ENCODE measurements around the gene CLCN2.

CLCN2 gene

DNA sequence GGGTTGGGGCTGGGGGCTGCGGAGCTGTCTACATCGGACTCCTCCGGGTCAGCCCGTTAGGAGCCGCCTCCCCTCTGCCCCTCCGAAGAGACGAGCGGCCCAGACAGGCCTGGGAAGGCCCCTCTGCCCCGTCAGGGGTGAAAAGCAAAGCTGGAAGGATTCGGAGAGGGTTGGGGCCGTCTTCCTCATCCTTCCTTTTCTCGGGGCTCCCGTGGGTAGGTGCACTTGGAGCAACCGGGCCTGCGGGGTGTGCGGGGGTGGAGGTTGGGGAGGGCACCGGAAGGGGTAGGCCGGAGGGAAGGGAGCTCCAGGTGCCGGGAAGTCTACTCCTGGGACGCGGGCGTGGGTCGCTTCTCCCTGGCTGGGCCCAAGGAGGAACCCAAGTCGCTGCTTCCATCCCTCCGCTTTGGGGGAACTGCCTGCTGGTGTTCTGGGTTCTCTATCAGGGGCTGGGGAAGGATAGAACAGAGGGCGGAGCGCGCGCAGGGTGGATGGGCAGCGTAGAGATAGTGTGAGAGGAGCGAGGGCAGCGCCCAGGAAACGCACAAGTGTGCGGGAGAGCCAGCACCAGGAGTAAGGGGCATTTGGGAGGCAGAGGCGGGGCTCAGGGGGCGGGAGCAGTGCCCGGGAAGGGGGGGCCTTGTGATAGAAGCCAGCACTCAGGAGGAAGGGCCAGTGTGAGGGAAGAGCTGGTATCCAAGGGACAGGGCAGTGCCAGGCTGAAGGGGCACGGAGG lies 695 bp upstream of the CLCN2 start:
- in situ Hi-C loops (cut with MboI; ENCODE audit: low sequenced_read_pairs) = loop anchor here (25.0 kb wide), 1 partner anchor 425 kb away; no protein-coding TSS in a partner anchor

DNA sequence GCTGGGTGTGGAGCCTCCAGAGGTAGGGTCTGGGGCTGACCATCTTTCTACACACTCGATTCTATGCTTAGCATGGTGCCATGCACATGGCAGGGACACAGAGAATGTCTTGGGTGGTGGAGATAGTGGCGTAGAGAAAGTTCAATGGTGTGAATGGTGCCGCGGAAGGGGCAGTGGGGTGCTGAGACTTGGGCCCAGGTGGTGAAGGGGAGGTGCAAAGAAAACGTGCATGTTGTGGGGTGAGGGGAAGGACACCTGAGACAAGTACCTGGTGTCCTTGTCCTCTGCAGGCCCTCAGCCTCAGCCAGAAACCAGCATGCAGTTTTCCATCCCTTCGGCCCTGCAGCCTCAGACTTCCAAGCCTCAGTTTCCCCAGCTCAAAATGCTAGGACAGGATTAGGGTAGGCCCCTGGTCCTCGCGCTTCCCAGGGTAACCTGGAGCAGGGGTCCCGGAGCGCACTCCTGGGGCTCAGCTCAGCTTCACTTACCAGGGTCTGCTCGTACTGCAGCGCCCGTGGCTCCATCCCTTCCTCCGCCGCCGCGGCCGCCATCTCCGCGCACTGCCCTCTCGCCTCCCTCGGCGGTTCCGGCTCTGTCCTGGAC lies 375 bp downstream of the CLCN2 start:
- in situ Hi-C loops (cut with MboI; ENCODE audit: low sequenced_read_pairs) = loop anchor here (25.0 kb wide), 1 partner anchor 426 kb away; no protein-coding TSS in a partner anchor

- in situ Hi-C loops (cut with MboI; ENCODE audit: low sequenced_read_pairs) = loop anchor here (25.0 kb wide), 1 partner anchor 427 kb away; no protein-coding TSS in a partner anchor
Measured at GRCh38 chr3:184360070-184360928, 1.1 kb downstream of the CLCN2 start.

- in situ Hi-C loops (cut with MboI; ENCODE audit: low sequenced_read_pairs) = loop anchor here (25.0 kb wide), 1 partner anchor 428 kb away; no protein-coding TSS in a partner anchor
Measured at GRCh38 chr3:184359610-184360009, 1.8 kb downstream of the CLCN2 start.

DNA sequence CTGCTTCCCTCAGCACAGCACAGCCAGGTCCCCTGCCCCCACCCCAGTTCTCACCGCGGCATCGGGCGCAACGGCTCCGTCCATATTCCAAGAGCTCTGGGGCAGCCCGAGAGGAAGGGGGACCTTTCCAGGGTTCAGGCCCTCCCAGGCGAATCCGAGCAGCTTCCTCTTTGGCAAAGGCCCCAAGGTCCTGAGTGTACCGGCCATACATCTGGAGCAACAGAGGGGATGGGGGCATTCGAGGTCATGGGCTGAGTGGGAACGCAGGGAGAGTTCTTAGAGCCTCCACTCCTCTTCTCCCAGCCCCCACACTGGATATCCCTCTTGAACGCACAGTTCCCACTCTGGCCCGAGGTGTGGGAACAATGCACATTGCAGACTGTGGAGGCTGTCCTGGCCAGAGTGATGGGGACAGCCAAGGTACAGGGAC lies 2.5 kb downstream of the CLCN2 start:
- in situ Hi-C loops (cut with MboI; ENCODE audit: low sequenced_read_pairs) = loop anchor here (25.0 kb wide), 1 partner anchor 428 kb away; no protein-coding TSS in a partner anchor

DNA sequence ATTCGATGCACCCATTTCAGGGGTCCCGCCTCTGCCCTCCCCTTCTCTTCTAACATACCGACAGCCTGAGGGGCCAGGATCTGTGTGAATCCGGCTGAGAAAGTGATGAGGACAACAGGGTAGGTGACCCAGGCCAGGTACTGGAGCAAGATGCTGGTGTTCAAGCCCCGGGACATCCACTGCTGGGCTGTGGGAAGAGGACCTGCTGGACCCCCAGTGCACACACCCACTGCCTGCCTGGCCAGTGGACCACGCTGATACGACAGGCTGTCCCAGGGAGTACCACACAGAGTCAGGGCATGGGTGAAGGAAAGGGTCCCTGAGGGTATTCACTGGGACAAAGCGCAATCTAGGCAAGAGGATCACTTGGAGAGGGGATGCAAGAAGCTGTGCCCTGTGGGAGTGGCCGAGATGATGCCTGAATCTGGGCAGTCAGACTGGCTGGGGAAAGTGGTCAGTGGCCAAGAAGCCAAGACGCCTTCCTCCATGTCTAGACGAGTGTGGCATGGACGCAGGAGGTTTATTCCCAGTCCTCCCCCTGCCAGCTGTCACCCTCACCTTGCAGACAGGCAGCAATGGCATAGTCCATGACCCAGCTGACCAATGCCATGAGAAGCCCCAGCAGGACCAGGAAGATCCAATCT lies 3.2 kb downstream of the CLCN2 start:
- in situ Hi-C loops (cut with MboI; ENCODE audit: low sequenced_read_pairs) = loop anchor here (25.0 kb wide), 1 partner anchor 429 kb away; no protein-coding TSS in a partner anchor

GRCh38 chr3:184357248-184358123 lies 3.9 kb downstream of the CLCN2 start:
- in situ Hi-C loops (cut with MboI; ENCODE audit: low sequenced_read_pairs) = loop anchor here (25.0 kb wide), 1 partner anchor 430 kb away; no protein-coding TSS in a partner anchor

GRCh38 chr3:184355261-184356040 lies 6.0 kb downstream of the CLCN2 start:
- in situ Hi-C loops (cut with MboI; ENCODE audit: low sequenced_read_pairs) = loop anchor here (25.0 kb wide), 1 partner anchor 432 kb away; no protein-coding TSS in a partner anchor

DNA sequence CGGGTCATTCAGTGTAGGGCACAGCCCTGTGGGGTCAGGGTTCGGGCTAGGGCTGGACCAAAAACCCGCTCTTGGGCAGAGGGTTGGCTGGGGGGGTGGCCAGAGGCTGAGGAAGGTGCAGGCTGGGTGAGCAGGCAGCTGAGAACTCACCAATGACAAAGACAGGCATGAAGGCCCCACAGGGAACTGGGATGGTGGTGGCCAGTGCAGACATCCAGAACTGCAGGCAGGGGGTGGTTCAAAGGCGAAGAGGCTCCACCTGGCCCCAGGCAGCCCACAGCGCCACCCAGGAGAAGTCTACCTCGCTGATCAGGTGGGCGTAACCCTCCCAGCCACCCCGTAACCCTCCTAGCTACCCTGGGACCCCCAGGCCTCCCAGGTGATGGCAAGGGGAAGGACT lies 6.7 kb downstream of the CLCN2 start:
- in situ Hi-C loops (cut with MboI; ENCODE audit: low sequenced_read_pairs) = loop anchor here (25.0 kb wide), 1 partner anchor 433 kb away; no protein-coding TSS in a partner anchor

DNA sequence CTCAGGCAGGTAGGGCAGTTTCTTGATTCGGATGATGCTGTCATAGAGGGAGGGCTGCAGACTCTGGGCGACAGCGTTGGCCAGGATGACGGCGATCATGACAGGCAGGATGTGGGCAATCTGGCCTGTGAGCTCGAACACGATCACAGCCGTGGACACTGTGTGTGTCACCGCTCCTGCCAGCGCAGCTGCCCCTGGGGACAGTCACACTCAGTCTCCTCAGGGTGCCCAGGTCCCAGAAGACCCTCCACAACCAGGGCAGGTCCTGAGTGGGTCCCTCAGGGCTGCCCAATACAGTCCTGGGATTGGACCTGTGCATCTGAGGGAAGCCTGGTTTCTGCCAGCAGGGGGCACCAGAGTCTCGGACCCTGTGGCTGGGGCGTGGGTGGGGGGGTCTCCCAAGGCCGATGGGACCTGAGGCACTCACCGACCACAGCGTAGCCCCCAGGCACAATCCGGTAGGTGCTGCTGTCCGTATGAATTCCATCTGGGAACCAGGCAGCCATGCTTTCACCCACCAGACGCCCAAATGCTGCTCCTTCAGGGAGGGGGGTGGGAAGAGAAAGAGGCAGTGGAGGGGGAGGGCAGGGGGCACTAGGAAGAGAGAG lies 7.2 kb downstream of the CLCN2 start:
- in situ Hi-C loops (cut with MboI; ENCODE audit: low sequenced_read_pairs) = loop anchor here (25.0 kb wide), 1 partner anchor 433 kb away; no protein-coding TSS in a partner anchor

- in situ Hi-C loops (cut with MboI; ENCODE audit: low sequenced_read_pairs) = loop anchor here (25.0 kb wide), 1 partner anchor 434 kb away; no protein-coding TSS in a partner anchor
Measured at GRCh38 chr3:184353546-184353941, 7.9 kb downstream of the CLCN2 start.

GRCh38 chr3:184352897-184353545 lies 8.4 kb downstream of the CLCN2 start:
- in situ Hi-C loops (cut with MboI; ENCODE audit: low sequenced_read_pairs) = loop anchor here (25.0 kb wide), 1 partner anchor 434 kb away; no protein-coding TSS in a partner anchor

- in situ Hi-C loops (cut with MboI; ENCODE audit: low sequenced_read_pairs) = loop anchor here (25.0 kb wide), 1 partner anchor 435 kb away; no protein-coding TSS in a partner anchor
Measured at GRCh38 chr3:184352149-184352785, 9.1 kb downstream of the CLCN2 start.

GRCh38 chr3:184351511-184352148 lies 9.8 kb downstream of the CLCN2 start:
- in situ Hi-C loops (cut with MboI; ENCODE audit: low sequenced_read_pairs) = loop anchor here (25.0 kb wide), 1 partner anchor 436 kb away; no protein-coding TSS in a partner anchor

- in situ Hi-C loops (cut with MboI; ENCODE audit: low sequenced_read_pairs) = loop anchor here (25.0 kb wide), 1 partner anchor 437 kb away; no protein-coding TSS in a partner anchor
Measured at GRCh38 chr3:184350618-184351017, 10.8 kb downstream of the CLCN2 start.
